ENCODE measurements around the gene SEMA3C.

SEMA3C gene

GRCh38 chr7:80725181-80725611 is 193.7 kb downstream of the SEMA3C start (continued):
- TF ChIP-seq ZNF26 (tag by site-specific recombination; IDR thresholded peaks at IDR 0.05) (no peak), SP3 (tag by site-specific recombination; IDR thresholded peaks at IDR 0.05) (peak; percentile 45; the same call in 1 of the 2 replicates), ZNF10 (tag by site-specific recombination; IDR thresholded peaks at IDR 0.05) (no peak)

DNA sequence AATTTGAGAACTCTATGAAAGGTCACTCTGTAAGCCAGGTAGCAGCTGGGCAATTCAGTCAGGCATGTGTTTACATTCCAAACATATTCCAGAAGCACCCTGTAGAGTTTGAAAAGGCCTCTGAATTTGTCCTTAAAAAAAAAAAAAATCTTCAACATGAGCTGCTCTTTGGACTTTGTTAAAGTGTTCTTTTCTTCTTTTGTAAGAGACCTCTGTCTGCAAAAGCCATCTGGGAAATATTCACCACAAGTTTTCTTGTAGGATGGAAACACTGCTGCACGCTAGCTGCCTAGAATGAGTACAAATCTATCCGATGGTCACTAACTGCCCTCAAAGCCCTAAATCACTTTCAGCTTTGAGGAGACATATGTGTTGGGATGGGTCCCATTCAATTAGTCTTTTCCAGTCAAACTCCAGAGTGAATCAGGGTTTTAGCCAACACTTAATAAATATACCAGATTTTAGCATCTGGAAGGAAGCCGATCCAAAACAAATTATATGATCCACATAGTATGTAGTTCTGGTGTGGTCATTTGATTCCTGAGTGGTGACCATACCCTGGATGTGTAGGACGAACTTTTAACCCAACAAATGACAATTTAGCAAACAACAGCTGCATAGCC is 194.5 kb downstream of the SEMA3C start:
- no peaks in the 10 kb centered on the region for H3K9me3 ChIP-seq (ENCODE audit: control insufficient read depth, insufficient read depth, low read depth, low read length)
- POLR2A ChIA-PET: no interaction called here
- H3K27ac ChIP-seq (ENCODE audit: extremely low read depth, low read depth, low read length): no peak overlapping the region
- no peaks in the 10 kb centered on the region for H3K36me3 ChIP-seq (ENCODE audit: control insufficient read depth in 2 of 2, insufficient read depth in 1 of 2, low read length in 2 of 2)
- CTCF ChIA-PET: interaction anchor here (0.6 to 2.1 kb wide), 6 partner anchors 9 to 590 kb away, joined by 3 to 10 read pairs (median 4); no protein-coding TSS in a partner anchor
- peaks cover 9% of the 10 kb centered on the region for H3K4me1 ChIP-seq (ENCODE audit: control insufficient read depth, insufficient read depth, low read length)
- TF ChIP-seq ZBTB6 (tag by site-specific recombination; IDR thresholded peaks at IDR 0.05) (no peak), HOXC10 (CRISPR knock-in tag; IDR thresholded peaks at IDR 0.05) (no peak), YY2 (tag by site-specific recombination; IDR thresholded peaks at IDR 0.05) (no peak), ZFP41 (tag by site-specific recombination; IDR thresholded peaks at IDR 0.05; ENCODE audit: borderline replicate concordance) (no peak), ZNF2 (tag by site-specific recombination; IDR thresholded peaks at IDR 0.05) (no peak), ZNF157 (tag by site-specific recombination; IDR thresholded peaks at IDR 0.05) (no peak), ZBTB1 (tag by site-specific recombination; IDR thresholded peaks at IDR 0.05) (no peak), TSHZ1 (tag by site-specific recombination; IDR thresholded peaks at IDR 0.05; ENCODE audit: borderline replicate concordance) (no peak), ZSCAN23 (tag by site-specific recombination; IDR thresholded peaks at IDR 0.05) (no peak), WT1 (tag by site-specific recombination; IDR thresholded peaks at IDR 0.05) (no peak), ZNF223 (tag by site-specific recombination; IDR thresholded peaks at IDR 0.05) (no peak), TCF7L2 (IDR thresholded peaks at IDR 0.05; ENCODE audit: borderline replicate concordance, low read depth, low read length) (no peak), ZBTB11 (tag by site-specific recombination; conservative IDR thresholded peaks at IDR 0.05; ENCODE audit: low read depth) (no peak), ZBTB7A (tag by site-specific recombination; IDR thresholded peaks at IDR 0.05; ENCODE audit: low read depth) (no peak), ZNF404 (tag by site-specific recombination; IDR thresholded peaks at IDR 0.05) (no peak), ZNF350 (tag by site-specific recombination; IDR thresholded peaks at IDR 0.05) (no peak), ZNF426 (tag by site-specific recombination; IDR thresholded peaks at IDR 0.05) (no peak)
- TF ChIP-seq, protein P1, sequence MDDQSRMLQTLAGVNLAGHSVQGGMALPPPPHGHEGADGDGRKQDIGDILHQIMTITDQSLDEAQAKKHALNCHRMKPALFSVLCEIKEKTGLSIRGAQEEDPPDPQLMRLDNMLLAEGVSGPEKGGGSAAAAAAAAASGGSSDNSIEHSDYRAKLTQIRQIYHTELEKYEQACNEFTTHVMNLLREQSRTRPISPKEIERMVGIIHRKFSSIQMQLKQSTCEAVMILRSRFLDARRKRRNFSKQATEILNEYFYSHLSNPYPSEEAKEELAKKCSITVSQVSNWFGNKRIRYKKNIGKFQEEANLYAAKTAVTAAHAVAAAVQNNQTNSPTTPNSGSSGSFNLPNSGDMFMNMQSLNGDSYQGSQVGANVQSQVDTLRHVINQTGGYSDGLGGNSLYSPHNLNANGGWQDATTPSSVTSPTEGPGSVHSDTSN (CRISPR knock-in tag; IDR thresholded peaks at IDR 0.05): no peak
- TF ChIP-seq, protein P2, sequence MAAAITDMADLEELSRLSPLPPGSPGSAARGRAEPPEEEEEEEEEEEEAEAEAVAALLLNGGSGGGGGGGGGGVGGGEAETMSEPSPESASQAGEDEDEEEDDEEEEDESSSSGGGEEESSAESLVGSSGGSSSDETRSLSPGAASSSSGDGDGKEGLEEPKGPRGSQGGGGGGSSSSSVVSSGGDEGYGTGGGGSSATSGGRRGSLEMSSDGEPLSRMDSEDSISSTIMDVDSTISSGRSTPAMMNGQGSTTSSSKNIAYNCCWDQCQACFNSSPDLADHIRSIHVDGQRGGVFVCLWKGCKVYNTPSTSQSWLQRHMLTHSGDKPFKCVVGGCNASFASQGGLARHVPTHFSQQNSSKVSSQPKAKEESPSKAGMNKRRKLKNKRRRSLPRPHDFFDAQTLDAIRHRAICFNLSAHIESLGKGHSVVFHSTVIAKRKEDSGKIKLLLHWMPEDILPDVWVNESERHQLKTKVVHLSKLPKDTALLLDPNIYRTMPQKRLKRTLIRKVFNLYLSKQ (tag by site-specific recombination; IDR thresholded peaks at IDR 0.05; ENCODE audit: borderline replicate concordance): no peak
- no peak overlapping the region for H3K4me3 ChIP-seq (ENCODE audit: low read depth, low read length)
